ENCODE data around the gene LCN9. TPM values are rescaled to one million over a fixed set of nuclear protein-coding genes. Genes with fewer than 3 reads are reported as not detected.

The LCN9 gene
- total RNA-seq, 3 donors from 2014 or later: 0.64 TPM; not detected in 2

GRCh38 chr9:135659252-135659651 lies 3.9 kb upstream of the LCN9 start:
- no peaks in the 10 kb centered on the region for H3K9me3 ChIP-seq
- H3K27me3 ChIP-seq: peaks cover 0 to 36% of the 10 kb centered on the region in 2 donors
- H3K4me1 ChIP-seq: no peaks in the 10 kb centered on the region
- H3K27ac ChIP-seq: no peak overlapping the region
- TF ChIP-seq CTCF (IDR thresholded peaks at IDR 0.05) (no peak), POLR2A (IDR thresholded peaks at IDR 0.05) (no peak), POLR2AphosphoS5 (IDR thresholded peaks at IDR 0.05) (no peak)
- H3K4me3 ChIP-seq: no peak overlapping the region
- intact Hi-C loops (cut with DNase I; ENCODE audit: low total_unique reads): no loop called here
- DNase-seq (ENCODE audit: low spot score in 2 of 2): no peak
- no peaks in the 10 kb centered on the region for H3K36me3 ChIP-seq

- intact Hi-C loops (cut with DNase I; ENCODE audit: low total_unique reads): no loop called here
- Histone ChIP-seq H3K27ac (no peak overlapping the region), H3K4me1 (no peaks in the 10 kb centered on the region), H3K9me3 (no peaks in the 10 kb centered on the region), H3K27me3 (peaks cover 0 to 38% of the 10 kb centered on the region in 2 donors), H3K36me3 (no peaks in the 10 kb centered on the region), H3K4me3 (no peak overlapping the region)
- no peak for TF ChIP-seq CTCF (IDR thresholded peaks at IDR 0.05)
- no peak for TF ChIP-seq POLR2AphosphoS5 (IDR thresholded peaks at IDR 0.05)
- TF ChIP-seq POLR2A (IDR thresholded peaks at IDR 0.05): no peak
- peak in 1 of 2 donors; percentile 45 for DNase-seq (ENCODE audit: low spot score in 2 of 2)
Measured at GRCh38 chr9:135660407-135660806, 2.7 kb upstream of the LCN9 start.

- peaks cover 0 to 43% of the 10 kb centered on the region in 2 donors for H3K27me3 ChIP-seq
- no peaks in the 10 kb centered on the region for H3K4me1 ChIP-seq
- no peak overlapping the region for H3K27ac ChIP-seq
- peaks cover 0 to 3% of the 10 kb centered on the region in 2 donors for H3K9me3 ChIP-seq
- H3K36me3 ChIP-seq: no peaks in the 10 kb centered on the region
- no peak for DNase-seq (ENCODE audit: low spot score in 2 of 2)
- intact Hi-C loops (cut with DNase I; ENCODE audit: low total_unique reads): no loop called here
- no peak overlapping the region for H3K4me3 ChIP-seq
- TF ChIP-seq POLR2A (IDR thresholded peaks at IDR 0.05) (no peak), POLR2AphosphoS5 (IDR thresholded peaks at IDR 0.05) (no peak), CTCF (IDR thresholded peaks at IDR 0.05) (no peak)
Measured at GRCh38 chr9:135661816-135662560, 1.1 kb upstream of the LCN9 start.

GRCh38 chr9:135663451-135663770 lies 302 bp downstream of the LCN9 start:
- intact Hi-C loops (cut with DNase I; ENCODE audit: low total_unique reads): no loop called here
- peaks cover 3% of the 10 kb centered on the region in 2 donors for H3K9me3 ChIP-seq
- no peaks in the 10 kb centered on the region for H3K36me3 ChIP-seq
- peaks cover 0 to 47% of the 10 kb centered on the region in 2 donors for H3K27me3 ChIP-seq
- H3K4me1 ChIP-seq: no peaks in the 10 kb centered on the region
- no peak overlapping the region for H3K4me3 ChIP-seq
- H3K27ac ChIP-seq: no peak overlapping the region
- TF ChIP-seq CTCF (IDR thresholded peaks at IDR 0.05) (no peak), POLR2AphosphoS5 (IDR thresholded peaks at IDR 0.05) (no peak), POLR2A (IDR thresholded peaks at IDR 0.05) (no peak)
- no peak for DNase-seq (ENCODE audit: low spot score in 2 of 2)

- Histone ChIP-seq H3K36me3 (no peaks in the 10 kb centered on the region), H3K27me3 (peaks cover 0 to 47% of the 10 kb centered on the region in 2 donors), H3K9me3 (peaks cover 3 to 7% of the 10 kb centered on the region in 2 donors), H3K4me1 (no peaks in the 10 kb centered on the region), H3K27ac (no peak overlapping the region), H3K4me3 (no peak overlapping the region)
- DNase-seq (ENCODE audit: low spot score in 2 of 2): peak in 1 of 2 donors; percentile 35
- no peak for TF ChIP-seq CTCF (IDR thresholded peaks at IDR 0.05)
- TF ChIP-seq POLR2AphosphoS5 (IDR thresholded peaks at IDR 0.05): no peak
- TF ChIP-seq POLR2A (IDR thresholded peaks at IDR 0.05): no peak
- intact Hi-C loops (cut with DNase I; ENCODE audit: low total_unique reads): no loop called here
Measured at GRCh38 chr9:135663857-135664256, 748 bp downstream of the LCN9 start.
